Measurements from ENCODE around the gene ADAMTS5. TPM values are rescaled to one million over a fixed set of nuclear protein-coding genes. Genes with fewer than 3 reads are reported as not detected.
A peak's percentile ranks its signal among the peaks of the same experiment; 100 is the strongest.

The ADAMTS5 gene
- total RNA-seq = 15.7 TPM

DNA sequence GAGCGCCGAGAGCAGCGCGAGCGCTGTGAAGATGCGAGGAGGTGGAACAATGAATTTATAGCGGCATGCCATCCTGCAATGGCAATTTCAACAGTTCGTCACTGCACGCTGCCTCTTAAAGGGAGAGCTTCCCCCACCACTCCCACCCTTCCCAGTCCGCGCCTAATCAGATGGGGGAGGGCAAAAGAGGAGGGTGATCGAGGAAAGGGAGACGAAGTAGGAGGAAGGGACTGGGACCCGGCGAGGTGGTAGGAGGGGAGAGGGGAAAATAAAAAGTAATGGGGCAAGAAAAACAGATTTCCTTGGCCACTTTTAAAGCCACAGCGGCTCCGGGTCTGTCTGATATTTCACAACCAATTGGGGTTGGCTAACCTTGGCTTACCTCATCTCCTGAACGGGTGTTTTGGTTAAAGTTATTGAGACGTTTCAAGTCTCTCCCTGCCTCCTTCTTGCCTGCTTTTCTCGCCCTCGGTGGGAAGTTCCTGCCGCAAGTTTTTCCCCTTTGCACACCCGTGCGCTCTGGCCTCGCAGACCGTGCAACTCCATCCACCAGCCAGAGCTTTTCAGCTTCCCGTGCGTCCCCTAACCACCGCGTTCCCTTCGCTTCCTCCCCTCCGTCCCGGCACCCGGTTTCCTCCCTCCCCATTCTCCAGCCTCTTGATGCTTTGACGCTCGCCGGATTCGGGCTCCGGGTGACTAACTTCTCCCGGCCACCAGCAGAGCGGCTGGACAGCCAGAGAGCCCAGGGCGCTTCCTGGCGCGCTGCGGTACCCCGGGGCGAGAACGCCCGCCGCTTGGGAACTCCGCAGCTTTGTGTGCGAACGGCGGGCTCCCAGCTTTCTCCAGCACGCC is at the start of gene ADAMTS5:
ADAMTS5 (minus strand) TSS at position 27 of the 852 bp plus-strand sequence. CDS start 697 bp downstream, outside the sequence.
- Histone ChIP-seq H3K36me3 (ENCODE audit: control insufficient read depth in 3 of 3, insufficient read depth in 3 of 3, low read length in 3 of 3) (no peaks in the 10 kb centered on the region), H3K27me3 (ENCODE audit: control insufficient read depth in 3 of 3, insufficient read depth in 3 of 3, low read length in 3 of 3) (peaks cover 15 to 34% (median 28%) of the 10 kb centered on the region in 3 donors), H3K9me3 (ENCODE audit: control insufficient read depth in 3 of 3, low read length in 3 of 3) (no peaks in the 10 kb centered on the region), H3K4me3 (ENCODE audit: low read length in 3 of 3) (peak within 1 kb of the TSS; percentile 75 to 80 (median 77)), H3K9ac (ENCODE audit: low read depth in 1 of 3, low read length in 3 of 3) (peak within 1 kb of the TSS; percentile 58 to 78 (median 70)), H3K4me1 (ENCODE audit: control insufficient read depth in 3 of 3, insufficient read depth in 3 of 3, low read length in 3 of 3) (peaks cover 17 to 22% (median 18%) of the 10 kb centered on the region in 3 donors), H3K27ac (ENCODE audit: low read depth, low read length) (peak within 1 kb of the TSS; percentile 46)

DNA sequence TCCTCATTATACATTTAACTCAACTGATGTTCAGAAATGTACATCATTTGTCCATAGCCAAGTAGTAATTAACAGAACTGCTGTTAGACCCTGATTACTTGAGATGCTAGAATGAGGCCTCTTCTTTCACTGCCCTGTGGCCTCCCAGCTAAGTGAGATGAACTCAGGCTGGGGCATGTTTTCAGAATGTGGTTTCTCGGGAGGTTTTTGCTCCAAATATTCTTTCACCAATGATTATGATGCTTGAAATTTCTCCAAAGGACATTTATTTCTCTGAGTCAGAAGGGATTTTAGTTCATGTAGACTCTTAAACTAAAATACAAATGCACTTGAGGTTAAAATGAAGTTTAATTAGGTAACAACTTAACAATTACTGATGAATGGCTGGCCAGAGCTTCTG is 34.6 kb upstream of the ADAMTS5 start:
- Histone ChIP-seq H3K27ac (ENCODE audit: low read depth, low read length) (no peak overlapping the region), H3K36me3 (ENCODE audit: control insufficient read depth in 3 of 3, insufficient read depth in 3 of 3, low read length in 3 of 3) (no peaks in the 10 kb centered on the region), H3K4me3 (ENCODE audit: low read length in 3 of 3) (no peak overlapping the region), H3K9ac (ENCODE audit: low read depth in 1 of 3, low read length in 3 of 3) (no peak overlapping the region), H3K4me1 (ENCODE audit: control insufficient read depth in 3 of 3, insufficient read depth in 3 of 3, low read length in 3 of 3) (no peaks in the 10 kb centered on the region), H3K27me3 (ENCODE audit: control insufficient read depth in 3 of 3, insufficient read depth in 3 of 3, low read length in 3 of 3) (no peaks in the 10 kb centered on the region), H3K9me3 (ENCODE audit: control insufficient read depth in 3 of 3, low read length in 3 of 3) (no peaks in the 10 kb centered on the region)

DNA sequence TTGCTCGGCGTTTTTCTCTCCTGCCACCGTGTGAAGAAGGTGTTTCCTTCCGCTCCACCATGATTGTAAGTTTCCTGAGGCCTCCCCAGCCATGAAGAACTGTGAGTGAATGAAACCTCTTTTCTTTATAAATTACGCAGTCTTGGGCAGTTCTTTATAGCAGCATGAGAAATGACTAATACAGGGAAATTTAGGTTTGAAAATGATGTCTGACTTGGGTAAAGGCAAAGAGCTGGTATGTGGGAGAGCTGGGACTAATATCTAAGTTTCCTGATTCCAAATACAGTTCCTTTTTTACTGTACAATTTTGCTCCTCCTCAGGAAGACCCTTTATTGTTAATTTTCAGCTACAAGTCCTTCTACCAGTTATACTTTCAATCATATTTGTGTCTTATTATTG is 16.7 kb upstream of the ADAMTS5 start:
- Histone ChIP-seq H3K9me3 (ENCODE audit: control insufficient read depth in 3 of 3, low read length in 3 of 3) (peaks cover 0 to 3% (median 0%) of the 10 kb centered on the region in 3 donors), H3K36me3 (ENCODE audit: control insufficient read depth in 3 of 3, insufficient read depth in 3 of 3, low read length in 3 of 3) (no peaks in the 10 kb centered on the region), H3K4me3 (ENCODE audit: low read length in 3 of 3) (no peak overlapping the region), H3K27me3 (ENCODE audit: control insufficient read depth in 3 of 3, insufficient read depth in 3 of 3, low read length in 3 of 3) (no peaks in the 10 kb centered on the region), H3K4me1 (ENCODE audit: control insufficient read depth in 3 of 3, insufficient read depth in 3 of 3, low read length in 3 of 3) (no peaks in the 10 kb centered on the region), H3K27ac (ENCODE audit: low read depth, low read length) (no peak overlapping the region), H3K9ac (ENCODE audit: low read depth in 1 of 3, low read length in 3 of 3) (no peak overlapping the region)

DNA sequence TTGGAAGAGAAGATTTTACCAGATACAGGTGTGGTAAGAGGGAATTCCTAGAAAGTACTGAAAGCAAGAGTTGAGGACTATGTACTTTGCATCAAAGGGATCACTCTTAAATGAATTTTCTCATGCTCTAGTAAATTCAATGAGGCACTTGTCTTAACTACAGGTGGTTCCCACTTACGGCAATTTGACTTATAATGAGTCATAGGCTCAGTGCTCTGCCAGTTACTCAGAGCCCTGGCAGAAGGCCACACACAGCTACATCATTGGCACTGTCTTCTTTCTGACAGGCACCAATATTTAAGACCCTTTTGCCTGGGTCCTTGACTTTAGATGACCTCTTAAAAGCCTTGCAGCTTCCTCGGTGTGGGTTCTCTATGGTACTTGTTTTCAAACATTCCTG is 15.9 kb upstream of the ADAMTS5 start:
- no peaks in the 10 kb centered on the region for H3K36me3 ChIP-seq (ENCODE audit: control insufficient read depth in 3 of 3, insufficient read depth in 3 of 3, low read length in 3 of 3)
- H3K27ac ChIP-seq (ENCODE audit: low read depth, low read length) = no peak overlapping the region
- no peaks in the 10 kb centered on the region for H3K4me1 ChIP-seq (ENCODE audit: control insufficient read depth in 3 of 3, insufficient read depth in 3 of 3, low read length in 3 of 3)
- H3K4me3 ChIP-seq (ENCODE audit: low read length in 3 of 3) = no peak overlapping the region
- H3K9me3 ChIP-seq (ENCODE audit: control insufficient read depth in 3 of 3, low read length in 3 of 3) = peaks cover 0 to under 1% (median 0%) of the 10 kb centered on the region in 3 donors
- H3K27me3 ChIP-seq (ENCODE audit: control insufficient read depth in 3 of 3, insufficient read depth in 3 of 3, low read length in 3 of 3) = no peaks in the 10 kb centered on the region
- no peak overlapping the region for H3K9ac ChIP-seq (ENCODE audit: low read depth in 1 of 3, low read length in 3 of 3)

DNA sequence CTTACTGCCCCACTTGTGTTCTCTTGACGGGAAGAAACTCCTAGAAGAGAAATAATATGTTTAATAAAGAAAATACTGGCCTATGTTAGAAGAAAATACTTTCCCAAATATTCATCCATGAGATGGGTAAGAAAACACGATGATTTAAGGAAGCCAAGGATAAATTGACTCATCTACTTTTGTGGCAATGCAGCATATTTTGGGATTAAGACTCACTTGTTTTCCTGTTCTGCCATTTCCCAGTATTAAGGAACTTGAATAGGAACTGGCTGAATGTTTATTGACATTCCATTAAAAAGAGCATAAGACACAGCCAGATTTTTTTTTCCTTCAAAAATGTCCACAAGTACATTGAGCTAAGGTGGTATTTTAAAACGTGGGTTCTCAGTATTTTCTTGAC is 10.9 kb upstream of the ADAMTS5 start:
- H3K9me3 ChIP-seq (ENCODE audit: control insufficient read depth in 3 of 3, low read length in 3 of 3) = no peaks in the 10 kb centered on the region
- H3K27ac ChIP-seq (ENCODE audit: low read depth, low read length) = no peak overlapping the region
- no peak overlapping the region for H3K4me3 ChIP-seq (ENCODE audit: low read length in 3 of 3)
- H3K36me3 ChIP-seq (ENCODE audit: control insufficient read depth in 3 of 3, insufficient read depth in 3 of 3, low read length in 3 of 3) = no peaks in the 10 kb centered on the region
- no peak overlapping the region for H3K9ac ChIP-seq (ENCODE audit: low read depth in 1 of 3, low read length in 3 of 3)
- H3K4me1 ChIP-seq (ENCODE audit: control insufficient read depth in 3 of 3, insufficient read depth in 3 of 3, low read length in 3 of 3) = no peaks in the 10 kb centered on the region
- H3K27me3 ChIP-seq (ENCODE audit: control insufficient read depth in 3 of 3, insufficient read depth in 3 of 3, low read length in 3 of 3) = no peaks in the 10 kb centered on the region

DNA sequence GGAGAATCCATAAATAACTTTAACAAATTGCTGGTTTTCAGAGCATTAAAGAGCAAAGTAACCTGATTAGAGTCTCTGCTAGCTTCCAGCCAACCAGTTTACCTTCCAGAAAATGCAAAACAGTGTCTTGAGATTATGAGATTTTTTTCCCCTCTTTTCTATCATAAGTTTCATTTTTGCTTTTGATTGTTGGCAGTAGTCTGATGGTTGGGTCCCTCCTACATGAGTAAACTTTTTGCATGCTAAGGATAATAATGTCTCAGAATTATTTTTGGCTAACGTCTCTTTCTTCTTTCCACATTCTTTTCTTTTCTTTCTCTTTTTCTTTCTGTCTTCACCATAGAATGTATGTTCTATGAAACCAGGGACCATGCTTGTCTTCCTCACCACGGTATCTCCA is 6.3 kb upstream of the ADAMTS5 start:
- no peak overlapping the region for H3K4me3 ChIP-seq (ENCODE audit: low read length in 3 of 3)
- peaks cover 0 to 5% (median 3%) of the 10 kb centered on the region in 3 donors for H3K27me3 ChIP-seq (ENCODE audit: control insufficient read depth in 3 of 3, insufficient read depth in 3 of 3, low read length in 3 of 3)

DNA sequence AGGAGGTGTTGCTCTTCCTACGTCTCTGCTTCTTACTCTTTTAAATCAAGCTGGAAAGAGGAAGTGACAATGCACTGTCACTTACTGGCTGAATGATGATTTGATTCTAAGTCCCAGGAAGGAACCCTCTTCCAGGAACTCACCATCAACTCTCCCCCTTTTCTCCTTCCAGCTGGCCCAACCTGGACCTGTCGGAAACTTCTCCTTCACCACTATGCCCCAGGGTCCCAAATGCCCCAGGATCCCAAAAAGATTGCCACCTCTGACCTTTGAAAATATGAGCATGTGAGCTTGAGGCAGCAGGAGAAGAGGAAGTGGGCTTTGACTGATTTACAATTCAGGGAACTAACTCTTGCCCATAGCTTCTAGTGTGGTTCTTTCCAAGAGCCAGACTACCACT is 5.3 kb upstream of the ADAMTS5 start:
- Histone ChIP-seq H3K27ac (ENCODE audit: low read depth, low read length) (no peak overlapping the region), H3K4me3 (ENCODE audit: low read length in 3 of 3) (no peak overlapping the region), H3K27me3 (ENCODE audit: control insufficient read depth in 3 of 3, insufficient read depth in 3 of 3, low read length in 3 of 3) (peaks cover 3 to 10% (median 6%) of the 10 kb centered on the region in 3 donors), H3K4me1 (ENCODE audit: control insufficient read depth in 3 of 3, insufficient read depth in 3 of 3, low read length in 3 of 3) (peaks cover 4 to 7% (median 5%) of the 10 kb centered on the region in 3 donors), H3K9ac (ENCODE audit: low read depth in 1 of 3, low read length in 3 of 3) (no peak overlapping the region), H3K9me3 (ENCODE audit: control insufficient read depth in 3 of 3, low read length in 3 of 3) (no peaks in the 10 kb centered on the region), H3K36me3 (ENCODE audit: control insufficient read depth in 3 of 3, insufficient read depth in 3 of 3, low read length in 3 of 3) (no peaks in the 10 kb centered on the region)

More for the DNA sequence above, 6.3 kb upstream of the ADAMTS5 start:
- Histone ChIP-seq H3K4me1 (ENCODE audit: control insufficient read depth in 3 of 3, insufficient read depth in 3 of 3, low read length in 3 of 3) (no peaks in the 10 kb centered on the region), H3K27ac (ENCODE audit: low read depth, low read length) (no peak overlapping the region), H3K9ac (ENCODE audit: low read depth in 1 of 3, low read length in 3 of 3) (no peak overlapping the region), H3K9me3 (ENCODE audit: control insufficient read depth in 3 of 3, low read length in 3 of 3) (no peaks in the 10 kb centered on the region), H3K36me3 (ENCODE audit: control insufficient read depth in 3 of 3, insufficient read depth in 3 of 3, low read length in 3 of 3) (no peaks in the 10 kb centered on the region)

DNA sequence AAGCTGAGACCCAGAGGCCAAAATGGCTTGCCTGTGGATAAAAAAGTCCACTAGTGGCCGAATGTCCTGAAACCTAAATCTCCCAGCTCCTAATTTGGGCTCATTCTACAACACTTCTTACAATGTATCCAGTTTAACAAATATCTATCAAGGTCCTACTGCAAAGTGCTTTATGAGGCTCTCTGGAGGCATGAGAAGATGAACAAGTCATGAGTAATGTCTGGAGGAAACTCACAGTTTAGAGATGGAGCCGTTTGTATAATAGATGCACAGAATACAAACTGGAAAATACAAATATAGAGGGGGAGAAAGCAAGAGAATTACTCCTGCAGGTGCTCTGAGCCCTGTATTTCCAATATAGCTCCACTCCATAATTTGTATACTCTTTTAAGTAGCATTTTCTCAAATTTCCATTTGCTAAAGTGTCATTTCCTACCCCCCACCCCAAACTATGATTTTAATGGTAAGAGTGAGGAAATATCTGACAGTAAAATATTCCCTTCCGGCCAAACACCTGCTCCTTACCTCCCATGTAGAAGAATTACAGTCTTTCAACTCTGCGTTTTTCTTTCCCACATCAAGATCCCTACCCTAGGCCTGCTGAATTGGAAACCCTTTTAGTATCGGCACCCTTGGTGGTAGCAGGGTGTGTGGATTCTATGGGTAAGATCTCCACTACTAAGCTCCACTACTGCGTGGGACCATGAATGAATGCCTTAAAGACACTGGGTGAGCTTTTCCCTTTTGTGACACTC is 3.3 kb upstream of the ADAMTS5 start:
- H3K27ac ChIP-seq (ENCODE audit: low read depth, low read length) = no peak overlapping the region

DNA sequence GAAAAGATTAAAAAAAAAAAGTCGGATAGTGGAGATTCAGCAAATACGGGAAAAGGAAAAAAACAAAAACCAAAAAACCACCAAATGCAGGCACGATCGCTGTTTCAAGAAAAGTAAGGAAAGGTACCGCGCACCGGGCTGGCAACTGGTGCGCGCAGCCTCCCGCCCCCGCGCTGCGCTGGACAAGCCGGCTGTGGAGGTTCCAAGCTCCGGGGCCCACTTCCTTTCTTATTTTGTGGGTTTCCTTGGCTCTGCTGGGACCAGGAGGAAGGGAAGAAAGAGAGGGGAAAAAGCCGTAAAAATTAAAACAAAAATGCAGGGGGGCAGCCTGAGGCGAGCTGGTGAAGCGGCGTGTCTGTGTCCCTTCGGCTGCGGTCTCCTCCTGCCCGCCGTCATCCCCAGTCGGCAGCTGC is 233 bp downstream of the ADAMTS5 start:
- Histone ChIP-seq H3K27me3 (ENCODE audit: control insufficient read depth in 3 of 3, insufficient read depth in 3 of 3, low read length in 3 of 3) (peaks cover 15 to 34% (median 28%) of the 10 kb centered on the region in 3 donors), H3K4me3 (ENCODE audit: low read length in 3 of 3) (peak overlapping the region; percentile 70 to 80 (median 77))

More for the DNA sequence above, 3.3 kb upstream of the ADAMTS5 start:
- Histone ChIP-seq H3K9ac (ENCODE audit: low read depth in 1 of 3, low read length in 3 of 3) (no peak overlapping the region), H3K4me3 (ENCODE audit: low read length in 3 of 3) (no peak overlapping the region), H3K4me1 (ENCODE audit: control insufficient read depth in 3 of 3, insufficient read depth in 3 of 3, low read length in 3 of 3) (peaks cover 17 to 20% (median 18%) of the 10 kb centered on the region in 3 donors), H3K27me3 (ENCODE audit: control insufficient read depth in 3 of 3, insufficient read depth in 3 of 3, low read length in 3 of 3) (peaks cover 12 to 24% (median 19%) of the 10 kb centered on the region in 3 donors), H3K36me3 (ENCODE audit: control insufficient read depth in 3 of 3, insufficient read depth in 3 of 3, low read length in 3 of 3) (no peaks in the 10 kb centered on the region), H3K9me3 (ENCODE audit: control insufficient read depth in 3 of 3, low read length in 3 of 3) (no peaks in the 10 kb centered on the region)

More for the DNA sequence above, 233 bp downstream of the ADAMTS5 start:
- no peaks in the 10 kb centered on the region for H3K9me3 ChIP-seq (ENCODE audit: control insufficient read depth in 3 of 3, low read length in 3 of 3)
- H3K4me1 ChIP-seq (ENCODE audit: control insufficient read depth in 3 of 3, insufficient read depth in 3 of 3, low read length in 3 of 3) = peaks cover 18 to 22% (median 18%) of the 10 kb centered on the region in 3 donors
- H3K9ac ChIP-seq (ENCODE audit: low read depth in 1 of 3, low read length in 3 of 3) = peak overlapping the region; percentile 20 to 73 (median 58)
- peak overlapping the region; percentile 38 for H3K27ac ChIP-seq (ENCODE audit: low read depth, low read length)
- H3K36me3 ChIP-seq (ENCODE audit: control insufficient read depth in 3 of 3, insufficient read depth in 3 of 3, low read length in 3 of 3) = no peaks in the 10 kb centered on the region
